ENCODE measurements around the gene LATS2. TPM values are rescaled to one million over a fixed set of nuclear protein-coding genes. Genes with fewer than 3 reads are reported as not detected.

LATS2 gene
- total RNA-seq, 4 donors from 2014 or later: 7.7 to 18.9 (median 10.7) TPM

GRCh38 chr13:20980430-20980829 is 81.0 kb downstream of the LATS2 start:
- no peak for DNase-seq
- peaks cover 10 to 91% (median 11%) of the 10 kb centered on the region in 3 donors for H3K36me3 ChIP-seq
- WGBS, 2 donors: 64 to 80% methylated on average over 3 to 5 of the region's 5 CpGs
- no peak overlapping the region for H3K4me3 ChIP-seq
- H3K4me1 ChIP-seq: no peaks in the 10 kb centered on the region
- no peak overlapping the region for H3K27ac ChIP-seq
- TF ChIP-seq POLR2A (IDR thresholded peaks at IDR 0.05) (no peak), CTCF (IDR thresholded peaks at IDR 0.05) (no peak)
- H3K27me3 ChIP-seq: no peaks in the 10 kb centered on the region
- H3K9me3 ChIP-seq: no peaks in the 10 kb centered on the region
- intact Hi-C loops (cut with DNase I): no loop called here

GRCh38 chr13:20977394-20977793 is 84.0 kb downstream of the LATS2 start:
- no peaks in the 10 kb centered on the region for H3K4me1 ChIP-seq
- no peak overlapping the region for H3K4me3 ChIP-seq
- intact Hi-C loops (cut with DNase I): no loop called here
- TF ChIP-seq CTCF (IDR thresholded peaks at IDR 0.05): no peak
- no peak for TF ChIP-seq POLR2A (IDR thresholded peaks at IDR 0.05)
- 75 to 84% methylated on average over 2 of the region's 2 CpGs for WGBS, 2 donors
- H3K36me3 ChIP-seq: peaks cover 10 to 95% (median 20%) of the 10 kb centered on the region in 3 donors
- H3K27ac ChIP-seq: no peak overlapping the region
- no peak for DNase-seq
- no peaks in the 10 kb centered on the region for H3K9me3 ChIP-seq
- no peaks in the 10 kb centered on the region for H3K27me3 ChIP-seq

- intact Hi-C loops (cut with DNase I): no loop called here
- no peak for TF ChIP-seq CTCF (IDR thresholded peaks at IDR 0.05)
- no peak for TF ChIP-seq POLR2A (IDR thresholded peaks at IDR 0.05)
- Histone ChIP-seq H3K27me3 (no peaks in the 10 kb centered on the region), H3K4me1 (no peaks in the 10 kb centered on the region), H3K9me3 (no peaks in the 10 kb centered on the region), H3K36me3 (peaks cover 5 to 76% (median 9%) of the 10 kb centered on the region in 3 donors), H3K4me3 (no peak overlapping the region), H3K27ac (no peak overlapping the region)
- WGBS, 2 donors: 90% methylated on average over 11 to 16 of the region's 20 CpGs
- DNase-seq: no peak
Measured at GRCh38 chr13:20974981-20975585, 86.3 kb downstream of the LATS2 start.

- no peak overlapping the region for H3K27ac ChIP-seq
- H3K9me3 ChIP-seq: no peaks in the 10 kb centered on the region
- 86 to 87% methylated on average over 8 of the region's 8 CpGs for WGBS, 2 donors
- H3K4me1 ChIP-seq: no peaks in the 10 kb centered on the region
- H3K4me3 ChIP-seq: no peak overlapping the region
- H3K27me3 ChIP-seq: no peaks in the 10 kb centered on the region
- no peak for DNase-seq
- TF ChIP-seq CTCF (IDR thresholded peaks at IDR 0.05) (no peak), POLR2A (IDR thresholded peaks at IDR 0.05) (no peak)
- intact Hi-C loops (cut with DNase I): no loop called here
- peaks cover 0 to 65% (median 9%) of the 10 kb centered on the region in 3 donors for H3K36me3 ChIP-seq
Measured at GRCh38 chr13:20973886-20974425, 87.4 kb downstream of the LATS2 start.

- DNase-seq: no peak
- 69 to 79% methylated on average over 2 of the region's 2 CpGs for WGBS, 2 donors
- TF ChIP-seq CTCF (IDR thresholded peaks at IDR 0.05) (no peak), POLR2A (IDR thresholded peaks at IDR 0.05) (no peak)
- Histone ChIP-seq H3K27ac (no peak overlapping the region), H3K36me3 (peaks cover 0 to 53% (median 9%) of the 10 kb centered on the region in 3 donors), H3K4me3 (no peak overlapping the region), H3K9me3 (no peaks in the 10 kb centered on the region), H3K4me1 (no peaks in the 10 kb centered on the region), H3K27me3 (no peaks in the 10 kb centered on the region)
- intact Hi-C loops (cut with DNase I): no loop called here
Measured at GRCh38 chr13:20972731-20973130, 88.7 kb downstream of the LATS2 start.

All from esophagus squamous epithelium (tissue), 5 donors.